Parathyroid adenoma (tissue), 2 donors: ENCODE data around the gene VSTM4.

Experiments
- H2AFZ ChIP-seq: fragments of 300-600 bp; sonication (generic); one replicate; pipeline ENCODE4 v1.7.0; 2017; ENCODE audit warnings: antibody characterized with exemption, mild to moderate bottlenecking
- H3K27ac ChIP-seq: fragments of 300-600 bp; sonication (generic); one replicate; pipeline ENCODE4 v1.7.0; 2017
- H3K27me3 ChIP-seq: fragments of 300-600 bp; sonication (generic); one replicate; pipeline ENCODE4 v1.7.0; 2017; ENCODE audit warnings: low read length; ENCODE audit not compliant: control insufficient read depth, insufficient read depth
- H3K36me3 ChIP-seq: fragments of 300-600 bp; sonication (generic); one replicate; pipeline ENCODE4 v1.7.0; 2017; ENCODE audit warnings: low read length; ENCODE audit not compliant: control insufficient read depth, insufficient read depth
- H3K4me1 ChIP-seq: fragments of 300-600 bp; sonication (generic); one replicate; pipeline ENCODE4 v1.7.0; 2017; ENCODE audit warnings: control low read depth
- H3K4me2 ChIP-seq: fragments of 300-600 bp; sonication (generic); one replicate; pipeline ENCODE4 v1.7.0; 2017; ENCODE audit warnings: low read length
- H3K4me3 ChIP-seq: fragments of 300-600 bp; sonication (generic); one replicate; pipeline ENCODE4 v1.7.0; 2017; ENCODE audit warnings: low read depth, low read length
- H3K79me2 ChIP-seq: fragments of 300-600 bp; sonication (generic); one replicate; pipeline ENCODE4 v1.7.0; 2017; ENCODE audit warnings: control low read depth
- H3K9ac ChIP-seq: fragments of 300-600 bp; sonication (generic); one replicate; pipeline ENCODE4 v1.7.0; 2017; ENCODE audit warnings: mild to moderate bottlenecking
- H3K9me3 ChIP-seq: fragments of 300-600 bp; sonication (generic); one replicate; pipeline ENCODE4 v1.7.0; 2017; ENCODE audit warnings: low read length; ENCODE audit not compliant: control insufficient read depth
- TF ChIP-seq, protein P1 (sequence below): fragments of 300-600 bp; sonication (generic); IDR thresholded peaks from one replicate; pipeline ENCODE4 v1.7.0; 2017; ENCODE audit warnings: antibody characterized with exemption, mild to moderate bottlenecking
- donor health status: primary hyperparathyroidism.

VSTM4 gene

DNA sequence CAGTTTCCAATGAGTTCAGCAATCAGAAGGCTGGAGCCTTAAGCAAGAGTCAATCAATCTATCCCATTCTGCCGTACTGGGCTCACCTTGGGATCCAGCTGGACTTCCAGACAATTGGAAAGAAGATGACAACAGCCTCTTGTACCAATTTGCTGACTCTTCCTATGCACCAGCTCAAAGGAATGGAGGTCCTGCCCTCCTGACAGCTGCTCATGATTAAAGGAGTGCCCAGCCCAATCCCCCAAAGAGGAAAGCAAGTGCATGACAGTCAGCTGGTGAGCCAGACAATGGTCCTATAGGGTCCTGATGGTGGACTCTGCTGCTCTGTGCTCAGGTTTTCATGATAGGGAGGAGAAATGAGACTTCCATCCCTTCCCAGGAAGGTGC, 25.1 kb downstream of the VSTM4 start:
- no peaks in the 10 kb centered on the region for H3K9me3 ChIP-seq
- H2AFZ ChIP-seq = no peak overlapping the region
- peaks cover 9% of the 10 kb centered on the region for H3K79me2 ChIP-seq
- H3K4me1 ChIP-seq = peaks cover 6% of the 10 kb centered on the region
- H3K27me3 ChIP-seq = no peaks in the 10 kb centered on the region
- TF ChIP-seq, protein P1, sequence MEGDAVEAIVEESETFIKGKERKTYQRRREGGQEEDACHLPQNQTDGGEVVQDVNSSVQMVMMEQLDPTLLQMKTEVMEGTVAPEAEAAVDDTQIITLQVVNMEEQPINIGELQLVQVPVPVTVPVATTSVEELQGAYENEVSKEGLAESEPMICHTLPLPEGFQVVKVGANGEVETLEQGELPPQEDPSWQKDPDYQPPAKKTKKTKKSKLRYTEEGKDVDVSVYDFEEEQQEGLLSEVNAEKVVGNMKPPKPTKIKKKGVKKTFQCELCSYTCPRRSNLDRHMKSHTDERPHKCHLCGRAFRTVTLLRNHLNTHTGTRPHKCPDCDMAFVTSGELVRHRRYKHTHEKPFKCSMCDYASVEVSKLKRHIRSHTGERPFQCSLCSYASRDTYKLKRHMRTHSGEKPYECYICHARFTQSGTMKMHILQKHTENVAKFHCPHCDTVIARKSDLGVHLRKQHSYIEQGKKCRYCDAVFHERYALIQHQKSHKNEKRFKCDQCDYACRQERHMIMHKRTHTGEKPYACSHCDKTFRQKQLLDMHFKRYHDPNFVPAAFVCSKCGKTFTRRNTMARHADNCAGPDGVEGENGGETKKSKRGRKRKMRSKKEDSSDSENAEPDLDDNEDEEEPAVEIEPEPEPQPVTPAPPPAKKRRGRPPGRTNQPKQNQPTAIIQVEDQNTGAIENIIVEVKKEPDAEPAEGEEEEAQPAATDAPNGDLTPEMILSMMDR = no peak
- H3K4me3 ChIP-seq = no peak overlapping the region
- H3K9ac ChIP-seq = no peak overlapping the region
- H3K4me2 ChIP-seq = no peak overlapping the region
- H3K27ac ChIP-seq = no peak overlapping the region
- H3K36me3 ChIP-seq = no peaks in the 10 kb centered on the region

DNA sequence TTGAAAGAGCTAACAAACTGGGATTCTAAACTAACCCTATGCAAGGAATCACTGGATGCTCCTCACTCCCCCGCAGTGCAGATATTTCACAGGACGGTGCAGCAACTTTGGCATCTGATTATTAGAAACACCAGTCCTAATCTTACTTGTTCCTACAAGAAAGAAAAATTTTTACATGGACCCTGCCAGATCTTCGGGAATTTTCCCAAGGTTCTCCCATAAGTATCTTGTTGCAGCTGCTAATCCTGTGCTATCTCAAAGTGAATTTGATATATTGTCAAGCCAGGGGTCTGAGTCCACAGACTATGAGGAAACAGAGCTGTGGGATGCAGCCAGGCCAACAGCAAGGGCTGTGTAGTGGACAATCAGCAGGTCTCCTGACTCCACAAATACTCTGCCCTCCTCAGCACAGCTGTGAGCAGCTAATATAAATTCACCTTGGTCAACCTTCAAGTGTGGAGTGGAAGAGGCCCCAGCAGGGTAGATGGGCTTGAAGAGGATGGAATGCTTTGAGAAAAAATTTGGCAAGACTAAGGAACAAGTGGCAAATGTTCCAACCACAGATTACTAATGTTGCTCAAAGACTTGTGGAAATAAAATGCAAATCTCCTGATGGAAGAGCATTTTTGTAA, 25.6 kb downstream of the VSTM4 start:
- H3K4me1 ChIP-seq = peaks cover 6% of the 10 kb centered on the region
- TF ChIP-seq, protein P1 = no peak
- no peak overlapping the region for H3K9ac ChIP-seq
- no peak overlapping the region for H2AFZ ChIP-seq
- no peaks in the 10 kb centered on the region for H3K27me3 ChIP-seq
- H3K9me3 ChIP-seq = no peaks in the 10 kb centered on the region
- H3K4me3 ChIP-seq = no peak overlapping the region
- no peaks in the 10 kb centered on the region for H3K36me3 ChIP-seq
- peaks cover 9% of the 10 kb centered on the region for H3K79me2 ChIP-seq
- no peak overlapping the region for H3K27ac ChIP-seq
- H3K4me2 ChIP-seq = no peak overlapping the region

DNA sequence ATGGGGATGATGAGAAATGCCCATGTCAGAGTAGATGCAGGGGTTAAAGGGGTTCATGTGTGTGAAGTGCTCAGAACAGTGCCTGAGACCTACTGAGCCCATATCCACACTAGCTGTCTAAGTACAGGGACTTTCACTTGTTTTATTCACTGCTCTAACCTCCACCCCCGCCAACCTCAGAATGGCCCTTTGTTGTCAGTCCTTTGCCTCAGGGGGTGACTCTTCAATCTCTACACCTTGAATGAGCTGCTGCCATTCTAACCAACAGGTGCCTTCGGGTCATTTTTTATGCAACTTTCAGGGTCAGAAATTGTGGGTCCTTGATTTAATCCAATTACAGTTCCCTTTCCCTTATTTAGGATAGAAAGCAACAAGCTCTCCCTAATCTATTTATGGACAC, 26.2 kb downstream of the VSTM4 start:
- H2AFZ ChIP-seq = no peak overlapping the region
- H3K27ac ChIP-seq = no peak overlapping the region
- no peaks in the 10 kb centered on the region for H3K27me3 ChIP-seq
- TF ChIP-seq, protein P1 = no peak
- H3K9me3 ChIP-seq = no peaks in the 10 kb centered on the region
- peaks cover 6% of the 10 kb centered on the region for H3K4me1 ChIP-seq
- H3K79me2 ChIP-seq = peaks cover 9% of the 10 kb centered on the region
- H3K9ac ChIP-seq = no peak overlapping the region
- H3K4me2 ChIP-seq = no peak overlapping the region
- no peak overlapping the region for H3K4me3 ChIP-seq
- no peaks in the 10 kb centered on the region for H3K36me3 ChIP-seq

DNA sequence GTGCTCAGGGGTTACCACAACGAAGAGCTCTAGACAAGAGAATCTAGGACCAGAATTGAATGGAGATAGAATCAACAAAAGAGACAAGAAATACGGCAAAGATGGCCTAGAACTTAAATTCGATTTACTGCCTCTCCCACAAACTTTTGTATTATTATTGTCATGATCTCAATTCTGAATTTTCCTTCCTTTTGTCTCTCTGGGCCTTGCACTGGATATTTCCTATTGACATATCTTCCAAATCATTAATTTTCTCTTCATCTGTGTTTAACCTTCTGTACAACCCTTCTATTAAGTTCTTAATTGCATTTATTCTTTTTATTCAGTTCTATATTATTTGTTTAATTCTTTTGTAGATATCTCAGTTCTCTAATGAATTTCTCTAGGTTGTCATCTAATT, 28.4 kb downstream of the VSTM4 start:
- Histone ChIP-seq H3K4me1 (peaks cover 7% of the 10 kb centered on the region), H3K9ac (no peak overlapping the region), H3K4me3 (no peak overlapping the region), H3K27ac (no peak overlapping the region), H3K27me3 (no peaks in the 10 kb centered on the region), H3K9me3 (no peaks in the 10 kb centered on the region), H3K79me2 (peaks cover 9% of the 10 kb centered on the region), H3K36me3 (no peaks in the 10 kb centered on the region), H3K4me2 (no peak overlapping the region), H2AFZ (no peak overlapping the region)
- TF ChIP-seq, protein P1 = no peak

DNA sequence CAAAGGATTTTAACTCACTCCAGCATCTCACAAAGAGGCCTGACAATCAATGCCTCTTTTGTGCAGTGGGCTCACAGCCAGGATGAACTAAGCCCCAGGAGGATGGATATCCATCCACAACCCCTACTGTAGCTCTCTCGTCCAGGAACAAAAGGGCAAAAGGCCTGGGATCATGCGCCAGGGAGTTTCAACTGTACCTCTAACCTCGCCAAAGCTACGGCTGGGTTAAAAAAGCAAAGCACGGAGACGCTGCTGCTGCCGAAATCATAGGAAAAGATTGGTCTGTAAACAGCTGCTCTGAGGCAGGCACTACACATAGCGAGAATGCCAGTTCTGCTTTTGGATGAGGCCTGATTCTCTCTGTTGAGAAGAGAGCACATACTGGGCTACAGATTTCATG, 32.1 kb downstream of the VSTM4 start:
- TF ChIP-seq, protein P1 = no peak
- H3K36me3 ChIP-seq = no peaks in the 10 kb centered on the region
- peaks cover 13% of the 10 kb centered on the region for H3K4me1 ChIP-seq
- no peak overlapping the region for H2AFZ ChIP-seq
- no peak overlapping the region for H3K27ac ChIP-seq
- no peak overlapping the region for H3K9ac ChIP-seq
- no peaks in the 10 kb centered on the region for H3K27me3 ChIP-seq
- H3K79me2 ChIP-seq = peaks cover 7% of the 10 kb centered on the region
- no peak overlapping the region for H3K4me3 ChIP-seq
- H3K9me3 ChIP-seq = no peaks in the 10 kb centered on the region
- no peak overlapping the region for H3K4me2 ChIP-seq
